NCI-H226 (cell line): ENCODE results near the gene SHISAL2A.

Experiments used
- DNase-seq: peaks from one replicate; pipeline ENCODE4 v3.0.0-alpha.2; 2015

Gene SHISAL2A

GRCh38 chr1:52623812-52624211, 9.2 kb upstream of the SHISAL2A start:
- no peak for DNase-seq

GRCh38 chr1:52627028-52627427, 5.9 kb upstream of the SHISAL2A start:
- no peak for DNase-seq

- DNase-seq, result no peak
Observed at GRCh38 chr1:52628614-52629324, 4.2 kb upstream of the SHISAL2A start.

- DNase-seq, result no peak
Observed at GRCh38 chr1:52629325-52629643, 3.7 kb upstream of the SHISAL2A start.

- no peak for DNase-seq
Observed at GRCh38 chr1:52629667-52630066, 3.3 kb upstream of the SHISAL2A start.

GRCh38 chr1:52631759-52632331, 1.1 kb upstream of the SHISAL2A start:
- DNase-seq, result no peak

GRCh38 chr1:52633291-52633754, 355 bp downstream of the SHISAL2A start:
- no peak for DNase-seq

- DNase-seq, result no peak
Observed at GRCh38 chr1:52634111-52634510, 1.1 kb downstream of the SHISAL2A start.

- no peak for DNase-seq
Observed at GRCh38 chr1:52635321-52636089, 2.5 kb downstream of the SHISAL2A start.

- no peak for DNase-seq
Observed at GRCh38 chr1:52636721-52637695, 4.0 kb downstream of the SHISAL2A start.

GRCh38 chr1:52637946-52638345, 5.0 kb downstream of the SHISAL2A start:
- DNase-seq, result no peak

GRCh38 chr1:52640697-52641096, 7.7 kb downstream of the SHISAL2A start:
- DNase-seq, result no peak

GRCh38 chr1:52641307-52641706, 8.3 kb downstream of the SHISAL2A start:
- no peak for DNase-seq

- no peak for DNase-seq
Observed at GRCh38 chr1:52645261-52645660, 12.3 kb downstream of the SHISAL2A start.

- no peak for DNase-seq
Observed at GRCh38 chr1:52651904-52652303, 18.9 kb downstream of the SHISAL2A start.

- no peak for DNase-seq
Observed at GRCh38 chr1:52653207-52653849, 20.4 kb downstream of the SHISAL2A start.

GRCh38 chr1:52654063-52654462, 21.1 kb downstream of the SHISAL2A start:
- DNase-seq, result no peak

- DNase-seq, result no peak
Observed at GRCh38 chr1:52657702-52658101, 24.7 kb downstream of the SHISAL2A start.

GRCh38 chr1:52658795-52659194, 25.8 kb downstream of the SHISAL2A start:
- no peak for DNase-seq

- no peak for DNase-seq
Observed at GRCh38 chr1:52659356-52659755, 26.4 kb downstream of the SHISAL2A start.

GRCh38 chr1:52659851-52660596, 27.1 kb downstream of the SHISAL2A start:
- no peak for DNase-seq

- no peak for DNase-seq
Observed at GRCh38 chr1:52660807-52661206, 27.8 kb downstream of the SHISAL2A start.
